GM06990 (cell line): ENCODE results near the gene SORCS3.

ENCODE experiments used
- DNase-seq: peaks from one replicate; pipeline ENCODE4 v3.0.0-alpha.2; 2011; ENCODE audit not compliant: insufficient read length; ENCODE audit errors: extremely low read depth
- H3K27me3 ChIP-seq: replicated peaks from 2 replicates; pipeline ENCODE4 v1.6.0; 2011; ENCODE audit warnings: low read length; ENCODE audit not compliant: control insufficient read depth, insufficient read depth
- H3K36me3 ChIP-seq: 2 replicates; pipeline ENCODE4 v1.5.1; 2011; ENCODE audit warnings: low read length; ENCODE audit not compliant: control insufficient read depth, insufficient read depth
- H3K4me3 ChIP-seq: replicated peaks from 2 replicates; pipeline ENCODE4 v1.5.1; 2011; ENCODE audit warnings: low read depth, mild to moderate bottlenecking, control low read depth, low read length
- TF ChIP-seq, protein P1 (sequence below): IDR thresholded peaks from 2 replicates; pipeline ENCODE4 v1.5.1; 2011; ENCODE audit warnings: low read length, control low read depth, mild to moderate bottlenecking, inconsistent platforms; ENCODE audit not compliant: insufficient read depth, poor library complexity, severe bottlenecking

Gene SORCS3

GRCh38 chr10:104780165-104780564 lies 139.1 kb downstream of the SORCS3 start:
- no peak for DNase-seq
- H3K36me3 ChIP-seq = no peaks in the 10 kb centered on the region
- no peaks in the 10 kb centered on the region; the same call in 1 of the 2 replicates for H3K27me3 ChIP-seq
- H3K4me3 ChIP-seq = no peak overlapping the region
- TF ChIP-seq, protein P1, sequence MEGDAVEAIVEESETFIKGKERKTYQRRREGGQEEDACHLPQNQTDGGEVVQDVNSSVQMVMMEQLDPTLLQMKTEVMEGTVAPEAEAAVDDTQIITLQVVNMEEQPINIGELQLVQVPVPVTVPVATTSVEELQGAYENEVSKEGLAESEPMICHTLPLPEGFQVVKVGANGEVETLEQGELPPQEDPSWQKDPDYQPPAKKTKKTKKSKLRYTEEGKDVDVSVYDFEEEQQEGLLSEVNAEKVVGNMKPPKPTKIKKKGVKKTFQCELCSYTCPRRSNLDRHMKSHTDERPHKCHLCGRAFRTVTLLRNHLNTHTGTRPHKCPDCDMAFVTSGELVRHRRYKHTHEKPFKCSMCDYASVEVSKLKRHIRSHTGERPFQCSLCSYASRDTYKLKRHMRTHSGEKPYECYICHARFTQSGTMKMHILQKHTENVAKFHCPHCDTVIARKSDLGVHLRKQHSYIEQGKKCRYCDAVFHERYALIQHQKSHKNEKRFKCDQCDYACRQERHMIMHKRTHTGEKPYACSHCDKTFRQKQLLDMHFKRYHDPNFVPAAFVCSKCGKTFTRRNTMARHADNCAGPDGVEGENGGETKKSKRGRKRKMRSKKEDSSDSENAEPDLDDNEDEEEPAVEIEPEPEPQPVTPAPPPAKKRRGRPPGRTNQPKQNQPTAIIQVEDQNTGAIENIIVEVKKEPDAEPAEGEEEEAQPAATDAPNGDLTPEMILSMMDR = no peak

GRCh38 chr10:104780946-104781595 lies 140.0 kb downstream of the SORCS3 start:
- TF ChIP-seq, protein P1 = no peak

GRCh38 chr10:104784452-104784851 lies 143.4 kb downstream of the SORCS3 start:
- H3K27me3 ChIP-seq = no peaks in the 10 kb centered on the region; the same call in 1 of the 2 replicates
- no peaks in the 10 kb centered on the region for H3K36me3 ChIP-seq
- TF ChIP-seq, protein P1 = no peak
- DNase-seq = no peak
- no peak overlapping the region for H3K4me3 ChIP-seq

More at GRCh38 chr10:104780946-104781595, 140.0 kb downstream of the SORCS3 start:
- no peak for DNase-seq
- H3K4me3 ChIP-seq = no peak overlapping the region
- H3K36me3 ChIP-seq = no peaks in the 10 kb centered on the region
- no peaks in the 10 kb centered on the region; the same call in 1 of the 2 replicates for H3K27me3 ChIP-seq

DNA sequence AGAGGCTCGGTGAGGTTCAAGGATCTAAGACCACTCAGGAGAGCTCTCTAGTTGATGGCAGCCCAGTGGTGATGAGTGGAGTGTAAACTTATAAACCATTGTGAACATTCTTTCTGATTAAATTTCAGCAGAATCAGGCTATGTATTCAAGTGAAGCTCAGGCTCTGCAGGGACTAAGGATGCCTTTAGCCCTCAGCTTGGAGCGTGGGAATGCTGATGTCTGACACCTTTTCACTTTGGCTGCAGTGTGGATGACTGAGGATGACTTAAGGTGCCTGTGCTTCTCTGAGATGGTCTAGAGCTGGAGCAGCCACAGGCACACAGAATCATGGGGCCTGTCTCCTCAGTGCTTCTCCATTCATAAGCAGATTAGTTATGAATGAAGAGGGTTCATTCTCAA lies 150.4 kb downstream of the SORCS3 start:
- no peaks in the 10 kb centered on the region for H3K36me3 ChIP-seq
- no peak overlapping the region for H3K4me3 ChIP-seq
- H3K27me3 ChIP-seq = no peaks in the 10 kb centered on the region
- TF ChIP-seq, protein P1 = no peak
- DNase-seq = no peak

DNA sequence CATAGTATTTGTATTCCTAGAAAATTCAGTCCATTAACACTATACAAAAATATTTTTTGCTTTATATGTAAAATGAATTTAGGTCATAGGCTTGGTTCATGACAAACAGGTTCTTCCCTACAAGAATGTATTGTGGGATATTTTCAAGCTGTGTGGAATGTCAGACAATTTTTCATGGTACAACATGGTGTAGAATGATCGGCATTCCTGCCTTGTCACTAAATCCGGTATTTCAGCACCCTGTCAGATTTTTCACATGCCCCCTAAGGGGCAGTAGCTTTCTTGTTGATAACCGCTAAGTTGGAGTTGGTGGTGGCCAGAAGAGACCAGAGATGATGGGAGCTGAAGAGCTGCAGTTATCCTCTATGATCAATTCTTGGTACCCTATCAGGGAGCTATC lies 154.3 kb downstream of the SORCS3 start:
- TF ChIP-seq, protein P1 = no peak
- no peak for DNase-seq
- no peaks in the 10 kb centered on the region for H3K27me3 ChIP-seq
- H3K36me3 ChIP-seq = no peaks in the 10 kb centered on the region
- no peak overlapping the region for H3K4me3 ChIP-seq
